ENCODE data around the gene LPCAT4.

The LPCAT4 gene

GRCh38 chr15:34327906-34328305, 39.1 kb downstream of the LPCAT4 start:
- no peaks in the 10 kb centered on the region for H3K36me3 ChIP-seq (replicated peaks)
- H3K27ac ChIP-seq: no peak overlapping the region
- TF ChIP-seq, protein P1, sequence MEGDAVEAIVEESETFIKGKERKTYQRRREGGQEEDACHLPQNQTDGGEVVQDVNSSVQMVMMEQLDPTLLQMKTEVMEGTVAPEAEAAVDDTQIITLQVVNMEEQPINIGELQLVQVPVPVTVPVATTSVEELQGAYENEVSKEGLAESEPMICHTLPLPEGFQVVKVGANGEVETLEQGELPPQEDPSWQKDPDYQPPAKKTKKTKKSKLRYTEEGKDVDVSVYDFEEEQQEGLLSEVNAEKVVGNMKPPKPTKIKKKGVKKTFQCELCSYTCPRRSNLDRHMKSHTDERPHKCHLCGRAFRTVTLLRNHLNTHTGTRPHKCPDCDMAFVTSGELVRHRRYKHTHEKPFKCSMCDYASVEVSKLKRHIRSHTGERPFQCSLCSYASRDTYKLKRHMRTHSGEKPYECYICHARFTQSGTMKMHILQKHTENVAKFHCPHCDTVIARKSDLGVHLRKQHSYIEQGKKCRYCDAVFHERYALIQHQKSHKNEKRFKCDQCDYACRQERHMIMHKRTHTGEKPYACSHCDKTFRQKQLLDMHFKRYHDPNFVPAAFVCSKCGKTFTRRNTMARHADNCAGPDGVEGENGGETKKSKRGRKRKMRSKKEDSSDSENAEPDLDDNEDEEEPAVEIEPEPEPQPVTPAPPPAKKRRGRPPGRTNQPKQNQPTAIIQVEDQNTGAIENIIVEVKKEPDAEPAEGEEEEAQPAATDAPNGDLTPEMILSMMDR (IDR thresholded peaks at IDR 0.05; ENCODE audit: low read depth, low read length, missing control alignments): no peak
- no peaks in the 10 kb centered on the region for H3K27me3 ChIP-seq (replicated peaks)
- H3K4me3 ChIP-seq (ENCODE audit: low read depth, low read length): no peak overlapping the region
- DNase-seq: no peak
- in situ Hi-C loops (cut with HindIII; ENCODE audit: low pct_ligation_motif_present, low sequenced_read_pairs): loop anchor here (25.0 kb wide), 1 partner anchor 91 kb away; the partner anchor contains the start of gene EMC4

GRCh38 chr15:34325368-34325767, 41.6 kb downstream of the LPCAT4 start:
- TF ChIP-seq, protein P1 (IDR thresholded peaks at IDR 0.05; ENCODE audit: low read depth, low read length, missing control alignments): no peak
- H3K4me3 ChIP-seq (ENCODE audit: low read depth, low read length): no peak overlapping the region
- DNase-seq: no peak
- H3K36me3 ChIP-seq (replicated peaks): no peaks in the 10 kb centered on the region
- H3K27me3 ChIP-seq (replicated peaks): no peaks in the 10 kb centered on the region
- no peak overlapping the region for H3K27ac ChIP-seq
- in situ Hi-C loops (cut with HindIII; ENCODE audit: low pct_ligation_motif_present, low sequenced_read_pairs): loop anchor here (25.0 kb wide), 1 partner anchor 88 kb away; the partner anchor contains the start of gene EMC4

GRCh38 chr15:34324933-34325332, 42.1 kb downstream of the LPCAT4 start:
- DNase-seq: no peak
- Histone ChIP-seq H3K27me3 (replicated peaks) (no peaks in the 10 kb centered on the region), H3K4me3 (ENCODE audit: low read depth, low read length) (no peak overlapping the region), H3K27ac (no peak overlapping the region), H3K36me3 (replicated peaks) (no peaks in the 10 kb centered on the region)
- TF ChIP-seq, protein P1 (IDR thresholded peaks at IDR 0.05; ENCODE audit: low read depth, low read length, missing control alignments): no peak
- in situ Hi-C loops (cut with HindIII; ENCODE audit: low pct_ligation_motif_present, low sequenced_read_pairs): loop anchor here (25.0 kb wide), 1 partner anchor 88 kb away; the partner anchor contains the start of gene EMC4

DNA sequence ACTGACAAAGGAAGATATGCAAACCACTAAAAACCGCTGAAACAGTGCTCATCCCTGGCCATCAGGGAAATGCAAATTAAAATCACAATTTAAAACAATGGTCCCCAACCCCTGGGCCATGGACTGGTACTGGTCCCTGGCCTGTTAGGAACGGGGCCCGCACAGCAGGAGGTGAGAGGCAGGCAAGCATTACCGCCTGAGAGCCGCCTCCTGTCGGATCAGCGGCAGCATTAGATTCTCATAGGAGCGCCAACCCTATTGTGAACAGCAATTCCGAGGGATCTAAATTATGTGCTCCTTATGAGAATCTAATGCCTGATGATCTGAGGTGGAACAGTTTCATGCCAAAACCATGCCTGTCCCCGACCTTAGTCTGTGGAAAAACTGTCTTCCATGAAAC, 43.8 kb downstream of the LPCAT4 start:
- DNase-seq: no peak
- H3K27me3 ChIP-seq (replicated peaks): no peaks in the 10 kb centered on the region
- no peaks in the 10 kb centered on the region for H3K36me3 ChIP-seq (replicated peaks)
- TF ChIP-seq, protein P1 (IDR thresholded peaks at IDR 0.05; ENCODE audit: low read depth, low read length, missing control alignments): no peak
- in situ Hi-C loops (cut with HindIII; ENCODE audit: low pct_ligation_motif_present, low sequenced_read_pairs): no loop called here
- no peak overlapping the region for H3K4me3 ChIP-seq (ENCODE audit: low read depth, low read length)
- H3K27ac ChIP-seq: no peak overlapping the region

DNA sequence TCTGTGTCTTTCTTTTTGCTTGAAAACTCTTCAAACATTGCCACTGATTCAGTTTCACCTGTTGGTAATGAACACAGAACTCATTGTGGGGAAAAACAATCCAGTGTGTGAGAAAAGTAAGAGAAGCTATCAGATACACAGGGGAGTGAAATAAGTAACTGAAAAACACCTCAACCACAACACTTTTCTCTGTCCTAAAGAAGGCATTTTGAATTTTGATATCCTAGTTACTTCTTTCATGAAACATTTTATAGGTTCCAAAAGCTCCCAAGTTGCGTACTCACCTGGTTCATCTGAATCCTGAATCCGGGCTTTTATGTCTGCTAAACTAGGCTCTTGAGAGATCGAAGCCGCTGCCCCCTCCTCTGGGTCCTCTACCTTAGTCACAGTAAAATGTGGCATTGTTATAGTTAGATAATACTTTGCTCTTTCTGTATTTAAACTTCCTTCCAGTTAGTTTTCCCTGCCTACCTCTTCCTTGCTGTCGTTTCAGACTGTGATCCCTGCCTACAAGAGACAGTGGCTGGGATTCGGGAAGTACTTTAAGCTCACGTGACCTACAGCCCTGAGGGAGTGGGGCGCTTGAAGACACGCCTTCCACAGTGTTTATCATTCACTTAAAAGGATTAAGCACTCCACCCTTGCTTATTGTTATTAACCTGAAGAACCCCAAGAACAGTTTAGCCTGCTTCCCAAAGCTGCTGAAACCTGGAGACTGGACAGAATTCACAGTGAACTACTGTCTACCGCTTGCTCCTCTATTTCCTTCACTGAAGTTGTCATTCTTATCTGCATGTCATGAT, 48.5 kb downstream of the LPCAT4 start:
- Histone ChIP-seq H3K4me3 (ENCODE audit: low read depth, low read length) (peak overlapping the region; percentile 50), H3K36me3 (replicated peaks) (no peaks in the 10 kb centered on the region), H3K27ac (no peak overlapping the region), H3K27me3 (replicated peaks) (no peaks in the 10 kb centered on the region)
- no peak for DNase-seq
- in situ Hi-C loops (cut with HindIII; ENCODE audit: low pct_ligation_motif_present, low sequenced_read_pairs): no loop called here
- TF ChIP-seq, protein P1 (IDR thresholded peaks at IDR 0.05; ENCODE audit: low read depth, low read length, missing control alignments): no peak
